Thoracic aorta (tissue), 2 donors: ENCODE measurements around the gene PER2. TPM values are rescaled to one million over a fixed set of nuclear protein-coding genes. Genes with fewer than 3 reads are reported as not detected.

ENCODE experiments used
- ATAC-seq: fragments of 150-250 bp; one replicate; pipeline ENCODE4 v1.8.0; 2017; ENCODE audit warnings: low read depth; ENCODE audit not compliant: insufficient number of reproducible peaks, low FRiP score
- DNase-seq: peaks from one replicate; pipeline ENCODE4 v3.0.0-alpha.2; 2020; ENCODE audit warnings: low spot score
- H3K27ac ChIP-seq, 2 donors: fragments of 200-600 bp; sonication (generic); 1 replicate in 1 of 2; 2 replicates in 1 of 2; pipeline ENCODE4 v1.5.1; 2016; ENCODE audit warnings: mild to moderate bottlenecking in 2 of 2, moderate library complexity in 2 of 2
- H3K27me3 ChIP-seq: fragments of 200-600 bp; sonication (generic); replicated peaks from 2 replicates; pipeline ENCODE4 v1.6.0; 2016; ENCODE audit warnings: mild to moderate bottlenecking; ENCODE audit not compliant: insufficient read depth
- H3K36me3 ChIP-seq: fragments of 200-600 bp; sonication (generic); one replicate; pipeline ENCODE4 v1.5.1; 2016
- H3K4me1 ChIP-seq, 2 donors: fragments of 200-600 bp; sonication (generic); 1 replicate in 1 of 2; 2 replicates in 1 of 2; pipeline versions ENCODE4 v1.5.1 to v1.6.0; 2016; ENCODE audit warnings: low read depth in 2 of 2, mild to moderate bottlenecking in 1 of 2; ENCODE audit not compliant: control insufficient read depth in 1 of 2
- H3K4me3 ChIP-seq: fragments of 200-600 bp; sonication (generic); 2 replicates; pipeline ENCODE4 v1.5.1; 2016; ENCODE audit warnings: mild to moderate bottlenecking
- H3K9me3 ChIP-seq: fragments of 200-600 bp; sonication (generic); 2 replicates; pipeline ENCODE4 v1.5.1; 2016
- CTCF ChIP-seq: fragments of 200-600 bp; sonication (generic); IDR thresholded peaks from one replicate; pipeline ENCODE4 v1.5.1; 2019; ENCODE audit warnings: antibody characterized with exemption
- total RNA-seq, 2 donors: library from RNA; depleted of rRNA; stranded (reverse); fragments of >200 nt; gene quantifications; one replicate each; pipeline versions ENCODE4 v1.1.0 to v1.2.3, GENCODE V29; 2016

Gene PER2
- total RNA-seq, 2 donors from 2014 or later = 14.2 to 26.2 TPM

GRCh38 chr2:238230699-238231098, 57.7 kb downstream of the PER2 start:
- ATAC-seq = no peak
- TF ChIP-seq CTCF = no peak
- no peaks in the 10 kb centered on the region for H3K27me3 ChIP-seq
- H3K27ac ChIP-seq = no peak overlapping the region
- H3K4me1 ChIP-seq = peaks cover 0 to 26% of the 10 kb centered on the region in 2 donors
- H3K4me3 ChIP-seq = peak overlapping the region; percentile 82
- no peaks in the 10 kb centered on the region for H3K9me3 ChIP-seq
- no peak for DNase-seq
- no peaks in the 10 kb centered on the region for H3K36me3 ChIP-seq

- Histone ChIP-seq H3K4me1 (peaks cover 0 to 28% of the 10 kb centered on the region in 2 donors), H3K27me3 (no peaks in the 10 kb centered on the region), H3K4me3 (no peak overlapping the region), H3K36me3 (no peaks in the 10 kb centered on the region), H3K9me3 (no peaks in the 10 kb centered on the region), H3K27ac (peak overlapping the region in 1 of 2 donors; percentile 13)
- ATAC-seq (no peak), DNase-seq (no peak)
- TF ChIP-seq CTCF = no peak
Measured at GRCh38 chr2:238228700-238229099, 59.7 kb downstream of the PER2 start.

GRCh38 chr2:238227587-238228032, 60.8 kb downstream of the PER2 start:
- Histone ChIP-seq H3K27me3 (no peaks in the 10 kb centered on the region), H3K27ac (no peak overlapping the region), H3K9me3 (no peaks in the 10 kb centered on the region), H3K36me3 (no peaks in the 10 kb centered on the region), H3K4me1 (peaks cover 0 to 28% of the 10 kb centered on the region in 2 donors), H3K4me3 (no peak overlapping the region)
- TF ChIP-seq CTCF = no peak
- ATAC-seq (no peak), DNase-seq (no peak)

GRCh38 chr2:238226698-238227586, 61.5 kb downstream of the PER2 start:
- DNase-seq = no peak
- Histone ChIP-seq H3K4me1 (peaks cover 0 to 28% of the 10 kb centered on the region in 2 donors), H3K27me3 (no peaks in the 10 kb centered on the region), H3K9me3 (no peaks in the 10 kb centered on the region), H3K36me3 (no peaks in the 10 kb centered on the region), H3K4me3 (no peak overlapping the region), H3K27ac (no peak overlapping the region)
- no peak for TF ChIP-seq CTCF
- no peak for ATAC-seq

- no peak for ATAC-seq
- H3K27ac ChIP-seq = no peak overlapping the region
- H3K4me3 ChIP-seq = no peak overlapping the region
- DNase-seq = no peak
- H3K9me3 ChIP-seq = no peaks in the 10 kb centered on the region
- TF ChIP-seq CTCF = no peak
- no peaks in the 10 kb centered on the region for H3K36me3 ChIP-seq
- no peaks in the 10 kb centered on the region for H3K27me3 ChIP-seq
- H3K4me1 ChIP-seq = peaks cover 0 to 23% of the 10 kb centered on the region in 2 donors
Measured at GRCh38 chr2:238225911-238226697, 62.3 kb downstream of the PER2 start.
